Motor neuron (in vitro differentiated cells): ENCODE measurements around the gene PHAX. TPM values are rescaled to one million over a fixed set of nuclear protein-coding genes. Genes with fewer than 3 reads are reported as not detected.

Experiments used
- ATAC-seq, 8 experiments: fragments of 200-7000 bp; cut with Tn5 transposase; replicated peaks in 6 of 8; 2 replicates each; pipeline ENCODE4 v1.8.0; 2021; ENCODE audit warnings: mild to moderate bottlenecking in 8 of 8, moderate library complexity in 8 of 8
- H3K27ac ChIP-seq, 2 donors: fragments of 250-450 bp; sonication (Bioruptor Pico); 2 replicates each; pipeline ENCODE4 v1.9.0; 2021; ENCODE audit warnings: antibody characterized with exemption in 2 of 2, mild to moderate bottlenecking in 2 of 2, moderate library complexity in 1 of 2
- H3K4me1 ChIP-seq, 2 donors: fragments of 250-450 bp; sonication (Bioruptor Pico); replicated peaks in 1 of 2; 2 replicates each; pipeline ENCODE4 v1.6.1; 2021; ENCODE audit warnings: antibody characterized with exemption in 2 of 2, mild to moderate bottlenecking in 2 of 2, moderate library complexity in 1 of 2
- H3K4me3 ChIP-seq, 5 donors: fragments of 250-450 bp; sonication (Bioruptor Pico); 2 replicates each; pipeline ENCODE4 v1.9.0; 2021; ENCODE audit warnings: antibody characterized with exemption in 5 of 5, mild to moderate bottlenecking in 5 of 5, moderate library complexity in 4 of 5
- WGBS, 10 experiments: fragments of 450-650 bp; shearing (Covaris generic); methylation state at CpG; one replicate each; pipeline ENCODE4 v1.0.0; 2022; 5-methylcytosine and 5-hydroxymethylcytosine counted together
- in situ Hi-C, 9 experiments: fragments of 400-800 bp; cut with MboI; loops; one replicate each; pipeline ENCODE4 v1.15.0; 2021; ENCODE audit warnings: low sequenced_read_pairs in 9 of 9, low pct_unique_long_range_greater_than_20kb in 2 of 9; ENCODE audit not compliant: unreplicated experiment in 9 of 9
- total RNA-seq, 8 experiments: library from RNA; unstranded; fragments of 300-600 nt; gene quantifications; 2 replicates each; pipeline versions ENCODE4 v1.2.3 to v1.2.4, GENCODE V29; 2022

The PHAX gene
- total RNA-seq, 8 experiments from 2014 or later = 38.9 to 85.4 (median 55.7) TPM

GRCh38 chr5:126675338-126675737 is 74.6 kb downstream of the PHAX start:
- in situ Hi-C loops = loop anchor here in 3 of 9 experiments (5.0 to 25.0 kb wide), 3 partner anchors 102 to 112 kb away; partner anchors contain the start of gene LMNB1 (in 2 of the 3)
- WGBS, 10 experiments = 75 to 100% (median 86%) methylated on average over 1 to 2 of the region's 2 CpGs; no CpG with 5 or more reads in 6 of the 10 experiments
- peaks cover 0 to 5% of the 10 kb centered on the region in 2 donors for H3K4me1 ChIP-seq
- H3K4me3 ChIP-seq = no peak overlapping the region
- no peak for ATAC-seq
- H3K27ac ChIP-seq = no peak overlapping the region

DNA sequence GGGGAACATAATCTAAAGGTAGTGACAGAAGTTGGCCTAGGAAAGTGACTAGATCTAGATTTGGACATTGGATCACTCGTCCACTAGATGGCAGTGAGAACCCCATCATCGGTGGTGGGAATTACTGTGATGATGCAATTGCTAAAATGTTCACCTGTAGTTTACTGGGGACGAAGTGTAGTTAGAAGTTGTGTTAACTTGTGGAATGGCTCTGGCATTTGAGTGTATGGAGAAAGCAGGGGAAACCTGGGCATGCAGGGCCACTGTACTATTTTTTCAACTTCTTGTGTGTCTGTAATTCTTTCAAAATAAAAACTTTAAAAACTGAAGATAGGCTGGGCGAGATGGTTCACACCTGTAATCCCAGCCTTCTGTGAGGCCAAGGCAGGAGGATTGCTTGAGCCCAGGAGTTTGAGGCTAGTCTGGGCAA is 75.5 kb downstream of the PHAX start:
- Histone ChIP-seq H3K4me3 (no peak overlapping the region), H3K4me1 (peaks cover 0 to 5% of the 10 kb centered on the region in 2 donors), H3K27ac (no peak overlapping the region)
- WGBS, 10 experiments = 0 to 100% (median 13%) methylated on average over 1 to 4 of the region's 4 CpGs; no CpG with 5 or more reads in 2 of the 10 experiments
- in situ Hi-C loops = loop anchor here in 3 of 9 experiments (5.0 to 25.0 kb wide), 3 partner anchors 101 to 111 kb away; partner anchors contain the start of gene LMNB1 (in 2 of the 3)
- ATAC-seq = peak in 5 of 8 experiments; percentile 31 to 64 (median 55)

Other genes starting within 250 kb of the PHAX start
- gene GRAMD2B, start 177.5 kb upstream of the PHAX start, total RNA-seq = 10 to 100 TPM in 2 of 8 experiments, 1 to 10 TPM in 3, under 1 TPM in 3; 0.33 to 19.5 (median 4.4) TPM
- 100 to 1,000 TPM in 1 of 8 experiments, 10 to 100 TPM in 6, 1 to 10 TPM in 1; 8.7 to 106 (median 32.0) TPM for gene ALDH7A1, start 5.7 kb upstream of the PHAX start, total RNA-seq
- 100 to 1,000 TPM in 1 of 8 experiments, 10 to 100 TPM in 6, 1 to 10 TPM in 1; 1.2 to 240 (median 46.8) TPM for gene LMNB1, start 176.2 kb downstream of the PHAX start, total RNA-seq